Stomach (tissue), 9 donors: ENCODE data around the gene RBMX. TPM values are rescaled to one million over a fixed set of nuclear protein-coding genes. Genes with fewer than 3 reads are reported as not detected.

Experiments
- DNase-seq, 2 donors: peaks; one replicate each; pipeline versions ENCODE4 v3.0.0 to v3.0.0-alpha.2; 2013 to 2019
- H3K27ac ChIP-seq, 5 donors: fragments of 200-600 bp in 4 of 5; sonication (generic) in 4 of 5; one replicate each; pipeline ENCODE4 v1.5.1; 2013 to 2019; ENCODE audit warnings: mild to moderate bottlenecking in 1 of 5, moderate library complexity in 1 of 5
- H3K27me3 ChIP-seq, 3 donors: fragments of 200-600 bp; sonication (generic); one replicate each; pipeline ENCODE4 v1.5.1; 2017 to 2019; ENCODE audit warnings: mixed run types in 1 of 3
- H3K36me3 ChIP-seq, 4 donors: fragments of 200-600 bp; sonication (generic); 1 replicate in 3 of 4; 2 replicates in 1 of 4; pipeline ENCODE4 v1.5.1; 2016 to 2019
- H3K4me1 ChIP-seq, 4 donors: fragments of 200-600 bp; sonication (generic); one replicate each; pipeline ENCODE4 v1.5.1; 2016 to 2019
- H3K4me3 ChIP-seq, 4 donors: fragments of 200-600 bp; sonication (generic) in 3 of 4; one replicate each; pipeline ENCODE4 v1.5.1; 2016 to 2019; ENCODE audit warnings: mild to moderate bottlenecking in 1 of 4
- H3K9me3 ChIP-seq, 4 donors: fragments of 200-600 bp; sonication (generic); one replicate each; pipeline ENCODE4 v1.5.1; 2016 to 2019
- CTCF ChIP-seq, 7 experiments: fragments of 450-650 bp in 4 of 7; fragments of 200-600 bp in 3 of 7; sonication (generic) in 3 of 7; IDR thresholded peaks; one replicate each; pipeline ENCODE4 v1.5.1; 2016 to 2019; ENCODE audit warnings: antibody characterized with exemption in 7 of 7, control low read depth in 2 of 7, mild to moderate bottlenecking in 1 of 7
- EP300 ChIP-seq: sonication (generic); formaldehyde crosslinking; IDR thresholded peaks from one replicate; pipeline ENCODE4 v1.6.1; 2017; ENCODE audit warnings: antibody characterized with exemption
- POLR2A ChIP-seq, 4 donors: fragments of 450-650 bp; IDR thresholded peaks; one replicate each; pipeline ENCODE4 v1.6.1; 2016; ENCODE audit warnings: antibody characterized with exemption in 4 of 4, control low read depth in 2 of 4, mild to moderate bottlenecking in 1 of 4, moderate library complexity in 1 of 4
- POLR2AphosphoS5 ChIP-seq, 3 donors: sonication (generic); formaldehyde crosslinking; IDR thresholded peaks; one replicate each; pipeline ENCODE4 v1.6.1; 2016; ENCODE audit warnings: antibody characterized with exemption in 3 of 3
- WGBS, 5 donors: extraction: QIAGEN DNeasy Blood & Tissue Kit in 3 of 5; methylation state at CpG; one replicate each; pipeline versions ENCODE4 v1.1.5 to v1.1.7; 2013 to 2018; 5-methylcytosine and 5-hydroxymethylcytosine counted together
- intact Hi-C: fragments of 100-400 bp; cut with DNase I; formaldehyde crosslinking; loops from one replicate; pipeline ENCODE4 v1.15.1; 2023; ENCODE audit warnings: low total_unique reads
- polyA plus RNA-seq, 3 donors: library from polyadenylated mRNA; stranded (reverse); fragments of 200-250 nt; gene quantifications; one replicate each; pipeline ENCODE4 v1.2.3, GENCODE V29; 2013
- total RNA-seq, 5 donors: library from RNA; depleted of rRNA; stranded (reverse); fragments of >200 nt; gene quantifications; one replicate each; pipeline versions ENCODE4 v1.1.0 to v1.2.3, GENCODE V29; 2014 to 2016
- donor health status: healthy with polysubstance abuse.
- donor health status: Bipolar disorder and iron deficiency.
- donor health status: healthy.

RBMX gene
- total and polyA plus RNA-seq, 8 donors: 68.1 to 245 (median 124) TPM

- Histone ChIP-seq H3K27ac (no peak overlapping the region), H3K9me3 (no peaks in the 10 kb centered on the region), H3K27me3 (no peaks in the 10 kb centered on the region), H3K36me3 (peaks cover 0 to 47% (median 32%) of the 10 kb centered on the region in 4 donors), H3K4me3 (no peak overlapping the region), H3K4me1 (no peaks in the 10 kb centered on the region)
- TF ChIP-seq EP300 (no peak), POLR2AphosphoS5 (IDR thresholded peaks at IDR 0.05) (no peak), CTCF (IDR thresholded peaks at IDR 0.05) (no peak), POLR2A (IDR thresholded peaks at IDR 0.05) (no peak)
- WGBS, 5 donors: 63 to 82% (median 70%) methylated on average over 5 of the region's 5 CpGs
- no peak for DNase-seq
- intact Hi-C loops: no loop called here
These were observed 18.0 kb downstream of the RBMX start for GRCh38 chrX:136862546-136862945.

DNA sequence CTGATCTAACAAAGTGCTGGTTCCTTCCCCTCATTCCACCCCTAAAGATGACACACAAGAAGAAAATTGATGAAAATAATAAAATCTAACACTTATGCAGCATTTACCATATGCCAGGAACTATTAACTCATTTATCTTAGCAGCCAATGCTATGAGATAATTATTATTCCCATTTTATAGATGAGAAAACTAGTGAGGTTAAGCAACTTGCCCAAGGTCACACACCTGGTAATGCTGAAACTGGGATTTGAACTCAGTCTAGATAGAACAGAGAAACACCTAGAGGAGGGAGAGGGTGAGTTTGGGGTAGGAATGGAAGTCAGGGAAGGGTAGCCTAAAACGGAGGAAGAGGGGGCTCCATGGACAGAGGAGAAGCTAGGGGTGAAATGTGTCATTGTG, 18.6 kb downstream of the RBMX start:
- H3K9me3 ChIP-seq: no peaks in the 10 kb centered on the region
- intact Hi-C loops: no loop called here
- no peak for DNase-seq
- H3K4me1 ChIP-seq: no peaks in the 10 kb centered on the region
- peaks cover 0 to 47% (median 32%) of the 10 kb centered on the region in 4 donors for H3K36me3 ChIP-seq
- WGBS, 5 donors: 73 to 100% (median 83%) methylated on average over 1 of the region's 1 CpG
- no peak overlapping the region for H3K4me3 ChIP-seq
- TF ChIP-seq POLR2AphosphoS5 (IDR thresholded peaks at IDR 0.05): no peak
- TF ChIP-seq CTCF (IDR thresholded peaks at IDR 0.05): no peak
- TF ChIP-seq EP300: no peak
- no peak for TF ChIP-seq POLR2A (IDR thresholded peaks at IDR 0.05)
- no peaks in the 10 kb centered on the region for H3K27me3 ChIP-seq
- H3K27ac ChIP-seq: no peak overlapping the region

- no peaks in the 10 kb centered on the region for H3K27me3 ChIP-seq
- no peaks in the 10 kb centered on the region for H3K4me1 ChIP-seq
- H3K27ac ChIP-seq: no peak overlapping the region
- 84 to 98% (median 94%) methylated on average over 4 of the region's 4 CpGs for WGBS, 5 donors
- intact Hi-C loops: no loop called here
- peaks cover 0 to 3% (median 0%) of the 10 kb centered on the region in 4 donors for H3K9me3 ChIP-seq
- no peak for DNase-seq
- TF ChIP-seq POLR2A (IDR thresholded peaks at IDR 0.05): no peak
- TF ChIP-seq EP300: no peak
- no peak for TF ChIP-seq POLR2AphosphoS5 (IDR thresholded peaks at IDR 0.05)
- no peak for TF ChIP-seq CTCF (IDR thresholded peaks at IDR 0.05)
- no peak overlapping the region for H3K4me3 ChIP-seq
- peaks cover 0 to 41% (median 30%) of the 10 kb centered on the region in 4 donors for H3K36me3 ChIP-seq
These were observed 22.3 kb downstream of the RBMX start for GRCh38 chrX:136858007-136858756.

DNA sequence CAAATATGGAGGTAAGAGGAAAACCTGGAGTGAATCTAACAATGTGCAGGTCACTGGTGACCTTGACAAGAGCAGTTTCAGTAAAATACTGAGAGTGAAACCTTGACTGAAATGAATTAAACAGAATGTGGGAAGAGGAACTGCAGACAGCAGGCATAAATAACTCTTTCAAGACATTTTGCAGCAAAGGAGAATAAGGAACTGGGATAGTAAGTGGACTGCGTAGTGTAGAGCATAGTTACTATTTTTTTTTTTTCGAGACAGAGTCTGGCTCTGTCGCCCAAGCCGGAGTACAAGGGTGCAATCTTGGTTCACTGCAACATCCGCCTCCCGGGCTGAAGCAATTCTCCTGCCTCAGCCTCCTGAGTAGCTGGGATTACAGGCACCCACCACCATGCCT, 24.0 kb downstream of the RBMX start:
- no peaks in the 10 kb centered on the region for H3K4me1 ChIP-seq
- no peak for TF ChIP-seq CTCF (IDR thresholded peaks at IDR 0.05)
- TF ChIP-seq POLR2A (IDR thresholded peaks at IDR 0.05): no peak
- TF ChIP-seq POLR2AphosphoS5 (IDR thresholded peaks at IDR 0.05): no peak
- no peak for TF ChIP-seq EP300
- H3K36me3 ChIP-seq: peaks cover 0 to 28% (median 15%) of the 10 kb centered on the region in 4 donors
- 86 to 98% (median 93%) methylated on average over 6 of the region's 6 CpGs for WGBS, 5 donors
- no peak overlapping the region for H3K4me3 ChIP-seq
- no peak overlapping the region for H3K27ac ChIP-seq
- H3K27me3 ChIP-seq: no peaks in the 10 kb centered on the region
- no peak for DNase-seq
- peaks cover 0 to 3% (median 0%) of the 10 kb centered on the region in 4 donors for H3K9me3 ChIP-seq
- intact Hi-C loops: no loop called here
